Forelimb muscle (tissue), 1 donor: Measurements from ENCODE around the gene MBTPS1. TPM values are rescaled to one million over a fixed set of nuclear protein-coding genes. Genes with fewer than 3 reads are reported as not detected.

Experiments used
- DNase-seq: peaks from one replicate; pipeline ENCODE4 v3.0.0-alpha.2; 2013; ENCODE audit warnings: low read depth
- polyA plus RNA-seq: library from polyadenylated mRNA; unstranded; fragments of 120-200 nt; gene quantifications from one replicate; pipeline ENCODE4 v1.2.1, GENCODE V29; 2013; ENCODE audit not compliant: insufficient read length

Gene MBTPS1
- polyA plus RNA-seq: 61.1 TPM

GRCh38 chr16:84116720-84117493 is at the start of gene MBTPS1:
Gene MBTPS1, minus strand, starts transcription at chr16:84116942. Its CDS starts 15,159 bp downstream, at chr16:84101783.
- peak; percentile 87 for DNase-seq

GRCh38 chr16:84165746-84166145 is 49.0 kb upstream of the MBTPS1 start:
- DNase-seq: no peak

- no peak for DNase-seq
Measured at GRCh38 chr16:84161801-84162200, 45.1 kb upstream of the MBTPS1 start.

GRCh38 chr16:84161037-84161436 is 44.3 kb upstream of the MBTPS1 start:
- DNase-seq: no peak

GRCh38 chr16:84159800-84160199 is 43.1 kb upstream of the MBTPS1 start:
- DNase-seq: no peak

- no peak for DNase-seq
Measured at GRCh38 chr16:84159007-84159406, 42.3 kb upstream of the MBTPS1 start.

- DNase-seq: no peak
Measured at GRCh38 chr16:84156342-84156784, 39.6 kb upstream of the MBTPS1 start.

- DNase-seq: no peak
Measured at GRCh38 chr16:84155771-84156170, 39.0 kb upstream of the MBTPS1 start.

GRCh38 chr16:84155226-84155625 is 38.5 kb upstream of the MBTPS1 start:
- DNase-seq: no peak

- no peak for DNase-seq
Measured at GRCh38 chr16:84153660-84154214, 37.0 kb upstream of the MBTPS1 start.

GRCh38 chr16:84150926-84151325 is 34.2 kb upstream of the MBTPS1 start:
- no peak for DNase-seq

- DNase-seq: peak; percentile 51
Measured at GRCh38 chr16:84144859-84145639, 28.3 kb upstream of the MBTPS1 start, which contains the start of the genes DNAAF1 and HSDL1. Gene DNAAF1, plus strand, starts transcription at chr16:84145308. Its CDS starts 133 bp downstream, at chr16:84145441. Gene HSDL1, minus strand, starts transcription at chr16:84145177. Its CDS starts 13,856 bp downstream, at chr16:84131321.

- DNase-seq: no peak
Measured at GRCh38 chr16:84144209-84144858, 27.6 kb upstream of the MBTPS1 start.

GRCh38 chr16:84143784-84144199 is 27.1 kb upstream of the MBTPS1 start:
- DNase-seq: no peak

GRCh38 chr16:84143081-84143480 is 26.3 kb upstream of the MBTPS1 start:
- DNase-seq: no peak

- DNase-seq: no peak
Measured at GRCh38 chr16:84141143-84141670, 24.5 kb upstream of the MBTPS1 start.

- DNase-seq: no peak
Measured at GRCh38 chr16:84139628-84140258, 23.0 kb upstream of the MBTPS1 start.

GRCh38 chr16:84138824-84139627 is 22.3 kb upstream of the MBTPS1 start:
- no peak for DNase-seq

GRCh38 chr16:84138500-84138823 is 21.7 kb upstream of the MBTPS1 start:
- no peak for DNase-seq

GRCh38 chr16:84137769-84138357 is 21.1 kb upstream of the MBTPS1 start:
- no peak for DNase-seq
